DMS53 treated with DMSO at 0.1 percent for 48 hours (cell line): ENCODE results near the gene PLAAT3.
A peak's percentile ranks its signal among the peaks of the same experiment; 100 is the strongest.
"Not testable (repeated sequence)": the region's sequence is repeated elsewhere in the genome, so short reads cannot be mapped to it uniquely, and the experiment has no call there.

Experiments used
- DNase-seq: peaks from one replicate; lab custom pipeline; 2025; ENCODE audit not compliant: unreplicated experiment; lab: John Stamatoyannopoulos, UW

The PLAAT3 gene

GRCh38 chr11:63609971-63610580 lies 4.2 kb downstream of the PLAAT3 start:
- no peak for DNase-seq

- DNase-seq = no peak
These were observed 4.7 kb downstream of the PLAAT3 start for GRCh38 chr11:63609536-63609935.

- DNase-seq = no peak
These were observed 5.6 kb downstream of the PLAAT3 start for GRCh38 chr11:63608353-63609345.

GRCh38 chr11:63603180-63603518 lies 11.1 kb downstream of the PLAAT3 start:
- DNase-seq = no peak

GRCh38 chr11:63602290-63603179 lies 11.7 kb downstream of the PLAAT3 start:
- not testable (repeated sequence) for DNase-seq

DNA sequence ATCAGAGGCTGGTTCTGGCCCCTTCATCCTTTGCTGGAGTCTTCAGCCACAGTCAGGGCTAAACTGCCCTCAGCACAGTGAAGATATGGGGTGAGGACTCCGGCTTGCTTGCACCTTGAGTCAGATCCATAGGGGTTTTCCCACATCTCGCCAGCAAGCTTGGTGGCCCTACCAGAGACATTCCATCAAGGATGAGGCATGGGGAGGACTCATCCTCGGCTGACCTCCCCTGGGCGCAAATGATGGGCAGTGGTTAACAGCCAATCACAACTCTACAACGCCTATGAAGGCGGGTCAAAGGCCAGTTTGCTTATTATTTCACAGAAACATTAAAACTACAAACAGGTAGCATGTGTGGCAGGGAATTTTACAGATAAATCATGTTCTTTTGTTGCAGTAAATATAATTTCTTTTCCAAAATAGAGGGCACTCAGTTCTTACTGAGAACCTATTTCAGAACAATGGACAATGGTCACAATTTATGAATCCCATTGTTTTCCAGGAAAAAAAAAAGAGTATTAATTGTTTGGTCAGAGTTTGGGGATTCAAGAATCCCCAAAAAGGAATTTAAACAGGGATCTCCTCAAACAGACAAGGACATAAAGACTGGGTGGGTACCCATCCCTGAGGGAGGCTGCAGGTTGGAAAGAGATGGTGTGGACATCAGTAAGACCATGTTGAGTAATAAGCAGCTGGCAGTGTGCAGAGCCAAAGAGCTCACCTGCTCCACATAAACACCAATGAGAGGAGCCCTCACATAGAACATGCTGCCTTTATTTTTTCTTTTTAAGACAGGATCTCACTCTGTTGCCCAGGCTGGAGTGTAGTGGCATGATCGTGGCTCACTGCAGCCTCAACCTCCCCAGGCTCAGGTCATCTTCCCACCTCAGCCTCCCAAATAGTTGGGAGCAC lies 14.8 kb downstream of the PLAAT3 start:
- no peak for DNase-seq

- no peak for DNase-seq
These were observed 15.7 kb downstream of the PLAAT3 start for GRCh38 chr11:63598556-63598955.

GRCh38 chr11:63595296-63595695 lies 18.9 kb downstream of the PLAAT3 start:
- no peak for DNase-seq

GRCh38 chr11:63592975-63593395 lies 21.2 kb downstream of the PLAAT3 start:
- DNase-seq = peak; percentile 10

DNA sequence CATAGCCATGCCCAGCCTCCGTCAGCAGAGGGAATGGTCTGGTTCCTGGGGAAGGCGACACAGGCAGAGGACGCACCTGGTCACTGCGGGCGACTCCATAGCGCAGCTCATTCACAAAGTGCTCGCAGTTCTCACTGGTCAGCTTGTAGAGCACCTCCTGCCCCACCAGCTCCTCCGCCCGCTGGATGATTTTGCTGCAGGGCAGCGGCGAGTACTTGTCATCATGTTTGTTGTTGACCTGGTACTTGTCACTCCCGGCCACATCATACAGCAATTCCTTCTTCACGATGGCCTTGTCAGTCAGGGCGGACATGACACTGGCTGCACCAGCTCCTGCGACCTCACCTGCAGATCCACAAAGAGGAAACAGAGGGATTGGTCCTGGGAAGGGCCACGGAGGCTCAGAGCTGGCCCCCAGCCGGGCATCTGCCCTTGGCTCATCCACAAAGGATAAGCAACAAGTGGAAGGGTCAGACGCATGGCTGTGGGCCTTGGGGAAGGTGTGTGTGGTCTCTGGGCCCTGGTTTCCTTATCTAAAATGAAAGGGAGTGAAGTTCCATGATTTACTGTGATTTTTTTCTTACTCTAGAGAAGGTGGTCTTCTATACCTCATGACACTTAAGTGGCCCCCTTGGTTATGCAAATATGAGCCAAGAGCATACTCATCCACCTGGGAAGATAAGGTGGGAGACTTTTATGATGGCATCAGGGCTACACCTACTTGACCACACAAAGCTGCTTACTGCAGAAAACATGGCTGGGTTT lies 24.0 kb downstream of the PLAAT3 start:
- no peak for DNase-seq

GRCh38 chr11:63589000-63589399 lies 25.2 kb downstream of the PLAAT3 start:
- no peak for DNase-seq

GRCh38 chr11:63586451-63587166 lies 27.6 kb downstream of the PLAAT3 start:
- DNase-seq = no peak

DNA sequence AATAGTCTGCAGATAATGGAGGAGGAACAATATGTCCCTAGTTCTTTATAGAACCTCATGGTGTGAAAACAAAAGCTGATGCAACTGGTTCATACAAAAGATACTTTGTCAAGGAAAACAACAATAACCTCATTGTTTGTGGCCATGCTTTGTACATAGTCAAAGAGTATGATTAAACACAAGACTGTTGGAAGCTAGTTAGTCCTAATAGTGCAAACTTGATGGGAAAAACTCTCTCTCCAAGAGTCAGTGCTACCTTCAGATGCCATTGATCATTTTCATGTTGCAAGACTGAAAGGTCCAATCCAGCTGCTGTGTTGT lies 30.9 kb downstream of the PLAAT3 start:
- no peak for DNase-seq

DNA sequence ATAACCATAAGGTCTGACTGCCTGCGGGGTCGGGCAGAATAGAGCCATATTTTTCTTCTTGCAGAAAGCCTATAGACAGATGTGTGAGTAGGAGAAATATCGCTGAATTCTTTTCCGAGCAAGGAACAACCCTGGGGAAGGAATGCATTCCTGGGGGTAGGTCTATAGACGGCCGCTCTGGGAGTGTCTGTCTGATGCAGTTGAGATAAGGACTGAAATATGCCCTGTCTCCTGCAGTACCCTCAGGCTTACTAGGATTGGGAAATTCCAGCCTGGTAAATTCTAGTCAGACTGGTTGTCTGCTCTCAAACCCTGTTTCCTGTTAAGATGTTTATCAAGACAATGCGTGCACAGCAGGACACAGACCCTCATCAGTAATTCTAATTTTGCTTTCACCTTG lies 33.0 kb downstream of the PLAAT3 start:
- DNase-seq = not testable (repeated sequence)

DNA sequence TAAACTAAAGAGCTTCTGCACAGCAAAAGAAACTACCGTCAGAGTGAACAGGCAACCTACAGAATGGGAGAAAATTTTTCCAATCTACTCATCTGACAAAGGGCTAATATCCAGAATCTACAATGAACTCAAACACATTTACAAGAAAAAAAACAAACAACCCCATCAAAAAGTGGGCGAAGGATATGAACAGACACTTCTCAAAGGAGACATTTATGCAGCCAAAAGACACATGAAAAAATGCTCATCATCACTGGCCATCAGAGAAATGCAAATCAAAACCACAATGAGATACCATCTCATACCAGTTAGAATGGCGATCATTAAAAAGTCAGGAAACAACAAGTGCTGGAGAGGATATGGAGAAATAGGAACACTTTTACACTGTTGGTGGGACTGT lies 35.4 kb downstream of the PLAAT3 start:
- not testable (repeated sequence) for DNase-seq

GRCh38 chr11:63574856-63575602 lies 39.2 kb downstream of the PLAAT3 start:
- no peak for DNase-seq

- DNase-seq = peak; percentile 53
These were observed 40.1 kb downstream of the PLAAT3 start for GRCh38 chr11:63573881-63574855.
